Measurements from ENCODE around the gene ZNF521. TPM values are rescaled to one million over a fixed set of nuclear protein-coding genes. Genes with fewer than 3 reads are reported as not detected.

ZNF521 gene
- total and polyA plus RNA-seq, 2 experiments from 2014 or later: 3.1 to 9.2 TPM

GRCh38 chr18:25314838-25315190 lies 37.2 kb downstream of the ZNF521 start:
- Histone ChIP-seq H3K4me1 (ENCODE audit: insufficient read depth) (peaks cover 4% of the 10 kb centered on the region; the same call in 1 of the 2 replicates), H3K79me2 (replicated peaks; ENCODE audit: insufficient read depth) (no peaks in the 10 kb centered on the region), H4K20me1 (replicated peaks; ENCODE audit: insufficient read depth) (no peaks in the 10 kb centered on the region), H3K36me3 (ENCODE audit: insufficient read depth) (no peaks in the 10 kb centered on the region), H2AFZ (no peak overlapping the region), H3K27ac (ENCODE audit: low read depth) (no peak overlapping the region), H3K9me2 (ENCODE audit: insufficient read depth) (no peaks in the 10 kb centered on the region), H3K27me3 (ENCODE audit: insufficient read depth) (no peaks in the 10 kb centered on the region), H3K4me3 (no peak overlapping the region), H3K4me2 (no peak overlapping the region), H3F3A (replicated peaks; ENCODE audit: low read depth) (no peaks in the 10 kb centered on the region)
- no peak for DNase-seq (ENCODE audit: low spot score)
- Mint-ChIP-seq H3K27me3 (ENCODE audit: insufficient read depth, low read depth, poor library complexity) (no peaks in the 10 kb centered on the region), H3K4me1 (peaks cover 24% of the 10 kb centered on the region), H3K27ac (no peak overlapping the region), H3K9me3 (no peaks in the 10 kb centered on the region), H3K4me3 (no peak overlapping the region), H3K36me3 (ENCODE audit: low read depth) (peaks cover 3% of the 10 kb centered on the region; the same call in 2 of the 3 replicates)
- TF ChIP-seq, protein P1, sequence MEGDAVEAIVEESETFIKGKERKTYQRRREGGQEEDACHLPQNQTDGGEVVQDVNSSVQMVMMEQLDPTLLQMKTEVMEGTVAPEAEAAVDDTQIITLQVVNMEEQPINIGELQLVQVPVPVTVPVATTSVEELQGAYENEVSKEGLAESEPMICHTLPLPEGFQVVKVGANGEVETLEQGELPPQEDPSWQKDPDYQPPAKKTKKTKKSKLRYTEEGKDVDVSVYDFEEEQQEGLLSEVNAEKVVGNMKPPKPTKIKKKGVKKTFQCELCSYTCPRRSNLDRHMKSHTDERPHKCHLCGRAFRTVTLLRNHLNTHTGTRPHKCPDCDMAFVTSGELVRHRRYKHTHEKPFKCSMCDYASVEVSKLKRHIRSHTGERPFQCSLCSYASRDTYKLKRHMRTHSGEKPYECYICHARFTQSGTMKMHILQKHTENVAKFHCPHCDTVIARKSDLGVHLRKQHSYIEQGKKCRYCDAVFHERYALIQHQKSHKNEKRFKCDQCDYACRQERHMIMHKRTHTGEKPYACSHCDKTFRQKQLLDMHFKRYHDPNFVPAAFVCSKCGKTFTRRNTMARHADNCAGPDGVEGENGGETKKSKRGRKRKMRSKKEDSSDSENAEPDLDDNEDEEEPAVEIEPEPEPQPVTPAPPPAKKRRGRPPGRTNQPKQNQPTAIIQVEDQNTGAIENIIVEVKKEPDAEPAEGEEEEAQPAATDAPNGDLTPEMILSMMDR (conservative IDR thresholded peaks at IDR 0.05; ENCODE audit: low read depth in 2 of 2): no peak
- TF ChIP-seq STAT1 (IDR thresholded peaks at IDR 0.05; ENCODE audit: unreplicated experiment): no peak
- TF ChIP-seq, protein P2, sequence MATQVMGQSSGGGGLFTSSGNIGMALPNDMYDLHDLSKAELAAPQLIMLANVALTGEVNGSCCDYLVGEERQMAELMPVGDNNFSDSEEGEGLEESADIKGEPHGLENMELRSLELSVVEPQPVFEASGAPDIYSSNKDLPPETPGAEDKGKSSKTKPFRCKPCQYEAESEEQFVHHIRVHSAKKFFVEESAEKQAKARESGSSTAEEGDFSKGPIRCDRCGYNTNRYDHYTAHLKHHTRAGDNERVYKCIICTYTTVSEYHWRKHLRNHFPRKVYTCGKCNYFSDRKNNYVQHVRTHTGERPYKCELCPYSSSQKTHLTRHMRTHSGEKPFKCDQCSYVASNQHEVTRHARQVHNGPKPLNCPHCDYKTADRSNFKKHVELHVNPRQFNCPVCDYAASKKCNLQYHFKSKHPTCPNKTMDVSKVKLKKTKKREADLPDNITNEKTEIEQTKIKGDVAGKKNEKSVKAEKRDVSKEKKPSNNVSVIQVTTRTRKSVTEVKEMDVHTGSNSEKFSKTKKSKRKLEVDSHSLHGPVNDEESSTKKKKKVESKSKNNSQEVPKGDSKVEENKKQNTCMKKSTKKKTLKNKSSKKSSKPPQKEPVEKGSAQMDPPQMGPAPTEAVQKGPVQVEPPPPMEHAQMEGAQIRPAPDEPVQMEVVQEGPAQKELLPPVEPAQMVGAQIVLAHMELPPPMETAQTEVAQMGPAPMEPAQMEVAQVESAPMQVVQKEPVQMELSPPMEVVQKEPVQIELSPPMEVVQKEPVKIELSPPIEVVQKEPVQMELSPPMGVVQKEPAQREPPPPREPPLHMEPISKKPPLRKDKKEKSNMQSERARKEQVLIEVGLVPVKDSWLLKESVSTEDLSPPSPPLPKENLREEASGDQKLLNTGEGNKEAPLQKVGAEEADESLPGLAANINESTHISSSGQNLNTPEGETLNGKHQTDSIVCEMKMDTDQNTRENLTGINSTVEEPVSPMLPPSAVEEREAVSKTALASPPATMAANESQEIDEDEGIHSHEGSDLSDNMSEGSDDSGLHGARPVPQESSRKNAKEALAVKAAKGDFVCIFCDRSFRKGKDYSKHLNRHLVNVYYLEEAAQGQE (IDR thresholded peaks at IDR 0.05; ENCODE audit: unreplicated experiment): no peak
- TF ChIP-seq ZNF114 (CRISPR knock-in tag; IDR thresholded peaks at IDR 0.05): no peak
- TF ChIP-seq JUNB (IDR thresholded peaks at IDR 0.05; ENCODE audit: unreplicated experiment): no peak
- TF ChIP-seq CREB1 (CRISPR knock-in tag; IDR thresholded peaks at IDR 0.05; ENCODE audit: low read depth): no peak
- no peak for TF ChIP-seq ETS1 (IDR thresholded peaks at IDR 0.05)
- no peak for TF ChIP-seq ZNF462 (CRISPR knock-in tag; IDR thresholded peaks at IDR 0.05)
- no peak for TF ChIP-seq NANOG (IDR thresholded peaks at IDR 0.05; ENCODE audit: borderline replicate concordance)
- TF ChIP-seq ZNF331 (CRISPR knock-in tag; IDR thresholded peaks at IDR 0.05; ENCODE audit: low read depth): no peak
- no peak for TF ChIP-seq EZH2phosphoT487 (IDR thresholded peaks at IDR 0.05; ENCODE audit: unreplicated experiment)
- TF ChIP-seq EZH2 (IDR thresholded peaks at IDR 0.05; ENCODE audit: low read depth, unreplicated experiment): no peak
- TF ChIP-seq POLR2AphosphoS5 (IDR thresholded peaks at IDR 0.05; ENCODE audit: low read depth): no peak
- ATAC-seq: no peak

All from GM23338 (cell line).